Measurements from ENCODE around the gene MAP3K7. TPM values are rescaled to one million over a fixed set of nuclear protein-coding genes. Genes with fewer than 3 reads are reported as not detected.
"Not testable (repeated sequence)": the region's sequence is repeated elsewhere in the genome, so short reads cannot be mapped to it uniquely, and the experiment has no call there.

The MAP3K7 gene
- total RNA-seq, 1 donor from 2014 or later: 20.7 TPM

- DNase-seq (ENCODE audit: low spot score): no peak
Observed at GRCh38 chr6:90578894-90579549, 7.8 kb downstream of the MAP3K7 start.

- DNase-seq (ENCODE audit: low spot score): no peak
Observed at GRCh38 chr6:90575267-90575666, 11.6 kb downstream of the MAP3K7 start.

- DNase-seq (ENCODE audit: low spot score): no peak
Observed at GRCh38 chr6:90574610-90575009, 12.3 kb downstream of the MAP3K7 start.

GRCh38 chr6:90573624-90574023 lies 13.2 kb downstream of the MAP3K7 start:
- no peak for DNase-seq (ENCODE audit: low spot score)

DNA sequence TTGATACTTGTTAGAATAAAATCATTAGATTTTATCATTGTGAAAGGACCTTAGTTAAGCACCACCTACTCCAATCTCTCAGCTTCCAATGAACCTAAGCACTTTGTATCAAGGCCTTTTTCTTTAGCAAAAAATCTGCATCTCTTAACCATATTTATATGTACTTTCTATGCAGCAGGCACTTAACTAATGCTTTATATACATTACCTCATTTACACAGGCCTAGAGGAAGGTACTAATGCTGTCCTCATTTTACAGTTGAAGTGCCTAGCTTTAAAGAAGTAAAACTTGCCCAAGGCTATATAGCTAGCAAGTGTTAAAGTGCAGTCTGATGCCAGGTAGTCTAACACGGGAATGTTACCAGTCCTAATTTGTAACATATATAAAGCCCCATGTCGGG lies 14.0 kb downstream of the MAP3K7 start:
- no peak for DNase-seq (ENCODE audit: low spot score)

DNA sequence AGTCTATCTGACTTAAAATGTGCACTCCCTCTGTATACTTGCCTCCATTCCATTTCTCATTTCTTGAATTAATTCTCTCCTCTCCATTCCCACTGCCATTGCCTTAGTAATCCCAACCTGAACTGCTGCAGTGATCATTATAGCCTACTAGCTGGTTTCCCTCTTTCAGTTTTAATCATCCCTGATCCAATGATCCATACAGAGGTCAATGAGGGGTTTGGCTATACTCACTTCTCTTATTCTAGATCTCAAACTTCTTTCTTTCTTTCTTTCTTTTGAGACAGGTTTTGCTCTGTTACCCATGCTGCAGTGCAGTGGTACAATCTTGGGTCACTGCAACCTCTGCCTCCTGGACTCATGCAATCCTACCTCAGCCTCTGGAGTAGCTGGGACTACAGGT lies 17.6 kb downstream of the MAP3K7 start:
- no peak for DNase-seq (ENCODE audit: low spot score)

DNA sequence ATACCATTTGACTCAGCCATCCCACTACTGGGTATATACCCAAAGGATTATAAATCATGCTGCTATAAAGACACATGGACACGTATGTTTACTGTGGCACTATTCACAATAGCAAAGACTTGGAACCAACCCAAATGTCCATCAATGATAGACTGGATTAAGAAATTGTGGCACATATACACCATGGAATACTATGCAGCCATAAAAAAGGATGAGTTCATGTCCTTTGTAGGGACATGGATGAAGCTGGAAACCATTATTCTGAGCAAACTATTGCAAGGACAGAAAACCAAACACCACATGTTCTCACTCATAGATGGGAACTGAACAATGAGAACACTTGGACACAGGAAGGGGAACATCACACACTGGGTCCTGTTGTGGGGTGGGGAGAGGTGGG lies 19.2 kb downstream of the MAP3K7 start:
- not testable (repeated sequence) for DNase-seq (ENCODE audit: low spot score)

DNA sequence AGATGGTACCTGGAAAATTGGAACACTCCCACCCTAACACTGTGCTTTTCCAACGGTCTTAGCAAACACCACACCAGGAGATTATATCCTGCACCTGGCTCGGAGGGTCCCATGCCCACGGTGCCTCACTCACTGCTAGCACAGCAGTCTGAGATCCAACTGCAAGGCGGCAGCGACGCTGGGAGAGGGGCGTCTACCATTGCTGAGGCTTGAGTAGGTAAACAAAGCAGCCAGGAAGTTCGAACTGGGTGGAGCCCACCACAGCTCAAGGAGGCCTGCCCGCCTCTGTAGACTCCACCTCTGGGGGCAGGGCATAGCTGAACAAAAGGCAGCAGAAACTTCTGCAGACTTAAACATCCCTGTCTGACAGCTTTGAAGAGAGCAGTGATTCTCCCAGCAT lies 24.5 kb downstream of the MAP3K7 start:
- DNase-seq (ENCODE audit: low spot score): not testable (repeated sequence)

DNA sequence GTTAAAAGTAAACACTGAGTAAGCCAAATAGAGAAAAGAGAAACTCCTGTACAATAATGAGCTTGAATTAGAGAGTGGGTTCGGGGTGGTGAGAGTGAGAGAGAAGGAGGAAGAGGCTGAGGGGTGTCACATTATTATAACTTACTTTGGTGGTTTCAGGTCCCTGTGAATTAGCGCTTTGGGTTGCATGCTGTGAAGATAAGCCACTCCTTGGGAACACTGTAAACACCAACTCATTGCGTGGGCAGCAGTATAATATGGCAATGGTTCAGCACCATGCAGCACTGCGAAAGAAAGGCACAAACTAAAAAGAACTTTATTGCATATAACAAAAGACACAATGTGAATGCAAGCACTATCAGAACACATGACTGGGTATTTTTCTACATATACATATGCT lies 26.9 kb downstream of the MAP3K7 start:
- DNase-seq (ENCODE audit: low spot score): no peak

- no peak for DNase-seq (ENCODE audit: low spot score)
Observed at GRCh38 chr6:90557006-90557405, 29.9 kb downstream of the MAP3K7 start.

- DNase-seq (ENCODE audit: low spot score): no peak
Observed at GRCh38 chr6:90547991-90548390, 38.9 kb downstream of the MAP3K7 start.

DNA sequence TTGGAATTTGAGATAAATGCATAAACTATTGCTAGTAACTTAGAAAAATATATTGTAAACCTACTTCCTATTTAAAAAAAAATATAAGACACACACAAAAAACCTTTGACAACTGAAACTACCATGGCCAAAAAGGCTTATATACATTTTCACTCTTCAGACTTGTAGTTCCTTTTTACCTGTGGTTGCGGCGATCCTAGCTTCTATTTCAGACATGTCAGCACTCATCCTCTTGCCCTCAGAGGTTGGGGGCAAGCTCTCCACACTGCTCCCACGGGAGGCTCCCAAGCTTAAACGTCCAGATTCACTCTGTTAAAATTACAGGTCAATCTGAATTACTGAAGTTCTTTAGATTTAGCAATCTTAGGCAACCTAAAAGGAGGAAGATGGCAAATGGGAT lies 39.8 kb downstream of the MAP3K7 start:
- no peak for DNase-seq (ENCODE audit: low spot score)

DNA sequence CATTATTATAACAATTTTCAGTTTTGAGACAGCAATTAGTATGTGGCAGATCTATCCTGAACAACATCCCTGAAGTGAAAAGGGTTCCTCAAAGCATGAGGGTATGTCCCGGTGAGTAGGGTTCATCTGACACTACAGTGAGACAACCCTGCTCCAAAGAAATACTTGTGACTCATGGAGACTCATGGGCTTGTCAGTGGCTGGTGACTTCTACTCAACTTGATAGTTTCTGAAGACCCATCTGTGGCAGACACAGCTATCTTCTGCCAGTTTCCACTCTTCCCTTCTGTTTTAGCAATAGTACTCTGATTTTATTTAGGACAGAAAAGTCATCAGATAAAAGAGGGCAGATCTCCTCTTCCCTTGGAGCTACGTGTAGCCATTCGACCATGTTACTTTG lies 41.4 kb downstream of the MAP3K7 start:
- no peak for DNase-seq (ENCODE audit: low spot score)

- no peak for DNase-seq (ENCODE audit: low spot score)
Observed at GRCh38 chr6:90544741-90545140, 42.1 kb downstream of the MAP3K7 start.

- DNase-seq (ENCODE audit: low spot score): no peak
Observed at GRCh38 chr6:90544081-90544480, 42.8 kb downstream of the MAP3K7 start.

GRCh38 chr6:90541221-90541620 lies 45.7 kb downstream of the MAP3K7 start:
- no peak for DNase-seq (ENCODE audit: low spot score)

DNA sequence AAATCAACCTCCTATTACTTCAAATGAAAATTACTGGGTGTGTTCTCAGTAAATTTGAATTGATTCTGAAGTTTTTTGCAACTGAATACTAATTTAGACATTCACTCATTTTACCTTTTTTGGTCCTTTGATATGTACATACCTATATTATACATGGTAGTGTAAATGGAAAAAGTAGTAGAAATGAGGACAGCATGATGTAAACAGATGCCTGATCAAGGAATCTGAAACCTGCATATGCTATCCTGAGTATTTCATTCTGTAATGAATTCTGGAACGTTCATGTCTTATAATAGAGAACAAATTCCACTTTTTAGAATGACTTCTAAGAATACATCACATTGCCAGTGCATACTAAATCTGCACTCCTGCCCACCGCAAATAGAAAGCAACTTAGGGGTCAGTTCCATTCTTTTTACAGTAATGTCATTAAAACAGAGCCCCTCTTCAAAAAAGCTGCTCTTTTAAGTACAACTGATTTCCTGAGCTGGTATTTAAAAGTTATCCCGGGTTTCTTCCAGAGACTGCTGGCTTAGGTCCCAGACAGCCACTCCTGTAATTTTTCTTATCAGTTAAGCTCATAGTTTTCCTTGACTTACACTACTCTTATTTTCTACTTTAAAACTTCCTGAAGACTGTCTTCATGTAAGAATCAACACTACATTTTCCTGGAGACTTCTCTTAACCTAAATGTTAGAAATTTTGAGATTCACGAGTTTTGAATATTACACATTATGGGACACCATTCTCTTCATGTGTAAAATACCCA lies 48.4 kb downstream of the MAP3K7 start:
- no peak for DNase-seq (ENCODE audit: low spot score)

- no peak for DNase-seq (ENCODE audit: low spot score)
Observed at GRCh38 chr6:90537723-90538258, 49.1 kb downstream of the MAP3K7 start.

- DNase-seq (ENCODE audit: low spot score): no peak
Observed at GRCh38 chr6:90537027-90537426, 49.8 kb downstream of the MAP3K7 start.

GRCh38 chr6:90536520-90536919 lies 50.4 kb downstream of the MAP3K7 start:
- no peak for DNase-seq (ENCODE audit: low spot score)

- DNase-seq (ENCODE audit: low spot score): no peak
Observed at GRCh38 chr6:90534337-90535025, 52.4 kb downstream of the MAP3K7 start.
